Measurements from ENCODE around the gene MYBPHL.

- TF ChIP-seq EZH2phosphoT487 (IDR thresholded peaks at IDR 0.05; ENCODE audit: borderline replicate concordance, low read length) (no peak), CTCF (conservative IDR thresholded peaks at IDR 0.05; ENCODE audit: low read depth, low read length) (no peak), EZH2 (IDR thresholded peaks at IDR 0.05; ENCODE audit: low read length, unreplicated experiment) (no peak)
Observed at GRCh38 chr1:109338091-109338490, 31.3 kb upstream of the MYBPHL start.

Measured in PC-3 (cell line).